Activated T-cell treated with anti-CD3 and anti-CD28 coated beads, Interleukin-2, amount 50 U/mL, for 48 hours (primary cell): ENCODE results near the gene TPX2.

Source experiments
- DNase-seq, 2 experiments: peaks; one replicate each; pipeline ENCODE4 v3.0.0-alpha.2; 2020

TPX2 gene

DNA sequence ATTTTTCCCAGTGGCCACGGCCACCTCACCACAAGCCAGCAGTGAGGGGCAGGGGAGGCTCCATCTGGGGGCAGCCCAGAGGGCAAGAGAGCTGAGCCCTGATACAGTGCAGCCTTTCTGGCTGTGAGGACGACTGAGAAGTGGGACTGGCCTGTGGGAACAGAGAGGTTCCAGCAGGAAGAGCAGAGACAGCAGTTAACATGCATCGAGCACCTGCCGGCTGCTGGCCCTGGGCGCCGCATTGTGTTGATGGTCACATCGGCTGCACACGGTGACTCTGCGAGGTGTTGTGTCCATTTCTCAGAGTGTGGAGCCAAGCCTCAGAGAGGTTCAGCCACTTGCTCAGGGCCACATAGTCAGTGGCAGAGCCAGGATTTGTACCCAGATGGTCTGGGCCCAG, 96.5 kb downstream of the TPX2 start:
- DNase-seq = no peak

DNA sequence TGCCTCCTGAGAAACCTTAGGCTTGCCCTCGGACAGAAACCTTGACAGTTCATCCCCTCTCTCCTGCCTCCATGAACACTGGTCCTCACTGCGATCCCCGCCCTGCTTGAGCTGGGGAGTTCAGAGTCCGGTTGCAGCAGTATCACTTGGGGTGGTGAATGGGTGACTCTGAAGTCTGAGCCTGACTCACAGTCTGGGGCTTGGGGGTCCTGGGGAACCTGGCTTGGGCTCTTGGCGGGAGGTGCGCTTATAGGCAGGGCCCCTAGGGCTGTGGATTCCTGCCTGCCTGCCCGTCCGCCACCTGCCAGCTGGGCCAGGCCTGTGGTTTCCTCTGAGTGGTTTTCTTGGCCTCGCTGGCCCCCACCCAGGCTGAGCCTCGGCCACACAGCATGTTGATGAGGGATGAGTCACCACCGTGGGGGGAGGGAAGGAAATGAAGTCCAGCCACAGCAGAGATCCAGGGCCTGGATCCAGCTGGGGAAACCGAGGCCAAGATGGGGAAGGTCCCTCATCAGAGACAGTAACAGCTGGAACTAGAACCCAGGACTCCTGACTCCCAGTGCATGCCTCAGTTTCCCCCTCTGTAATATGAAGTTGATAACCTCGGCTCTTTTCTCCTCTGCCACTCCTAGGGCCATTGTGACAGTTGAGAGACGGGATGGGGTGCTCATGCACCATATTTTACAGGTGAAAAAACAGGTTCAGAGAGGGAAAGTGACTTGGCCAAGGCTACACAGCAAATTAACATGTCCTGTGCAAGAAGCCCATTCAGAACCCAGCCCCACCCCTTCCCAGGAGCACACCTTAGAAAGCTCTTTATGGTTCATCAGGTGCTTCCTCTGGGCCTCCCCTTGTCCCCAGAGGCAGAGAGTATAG, 97.1 kb downstream of the TPX2 start:
- DNase-seq = peak; percentile 41 to 43

DNA sequence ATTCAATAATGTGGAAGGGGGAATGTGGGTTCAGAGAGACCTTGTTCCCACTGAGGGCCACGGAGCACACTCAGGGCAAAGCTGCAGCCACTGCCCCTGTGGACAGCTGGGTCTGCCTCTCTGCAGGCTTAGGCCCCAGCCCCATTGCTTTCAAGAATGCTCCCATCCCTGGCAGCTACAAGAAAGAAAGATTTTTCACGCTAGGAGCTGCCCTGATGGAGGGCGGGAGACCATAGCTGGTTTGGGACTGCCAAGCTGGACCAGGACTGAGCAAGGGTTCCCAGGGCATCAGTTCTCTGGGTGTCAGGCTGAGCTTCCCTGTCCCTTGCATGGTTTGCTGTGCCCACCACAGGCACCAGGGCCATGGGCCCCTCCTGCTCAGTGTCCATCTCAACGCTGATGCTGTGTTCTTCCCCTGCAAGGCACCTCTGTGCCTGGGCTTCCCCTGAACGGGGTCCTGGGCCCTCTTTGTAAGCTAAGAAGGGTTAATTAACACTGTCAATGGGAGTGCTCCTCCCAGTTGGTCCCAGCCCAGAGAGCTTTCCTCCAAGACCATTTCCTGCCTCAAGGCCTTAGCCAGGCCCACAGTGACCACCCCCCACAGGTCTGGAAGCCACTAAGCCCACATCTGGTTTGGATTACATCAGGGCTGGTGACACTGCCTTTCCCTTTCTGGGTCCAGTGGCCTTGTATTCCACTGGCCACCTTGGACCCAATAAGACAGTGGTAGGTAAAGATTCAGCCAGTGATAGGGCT, 97.9 kb downstream of the TPX2 start:
- DNase-seq = no peak

DNA sequence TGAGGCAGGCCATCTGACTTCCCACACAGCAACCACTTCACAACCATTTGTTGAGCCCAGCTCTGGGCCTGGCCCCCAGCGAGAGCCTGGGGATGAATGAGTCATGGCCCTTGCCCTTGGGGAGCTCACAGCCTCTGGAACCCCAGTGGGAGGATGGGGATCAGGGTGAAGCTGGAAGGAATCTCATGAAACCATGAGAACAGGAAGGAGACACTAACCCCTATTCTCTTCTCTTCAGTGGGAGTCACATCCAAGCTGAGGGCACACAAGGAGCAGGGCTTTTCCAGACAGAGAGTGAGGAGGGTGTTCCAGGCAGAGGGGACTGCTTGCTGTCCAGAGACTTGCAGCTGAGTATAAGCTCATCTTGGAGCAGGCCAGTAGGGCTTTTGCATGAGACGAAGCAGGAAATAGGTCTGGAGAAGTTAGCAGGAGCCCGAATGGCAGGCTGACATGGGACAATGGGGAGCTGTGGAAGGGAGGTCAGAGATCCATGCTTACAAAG, 98.9 kb downstream of the TPX2 start:
- DNase-seq = no peak

DNA sequence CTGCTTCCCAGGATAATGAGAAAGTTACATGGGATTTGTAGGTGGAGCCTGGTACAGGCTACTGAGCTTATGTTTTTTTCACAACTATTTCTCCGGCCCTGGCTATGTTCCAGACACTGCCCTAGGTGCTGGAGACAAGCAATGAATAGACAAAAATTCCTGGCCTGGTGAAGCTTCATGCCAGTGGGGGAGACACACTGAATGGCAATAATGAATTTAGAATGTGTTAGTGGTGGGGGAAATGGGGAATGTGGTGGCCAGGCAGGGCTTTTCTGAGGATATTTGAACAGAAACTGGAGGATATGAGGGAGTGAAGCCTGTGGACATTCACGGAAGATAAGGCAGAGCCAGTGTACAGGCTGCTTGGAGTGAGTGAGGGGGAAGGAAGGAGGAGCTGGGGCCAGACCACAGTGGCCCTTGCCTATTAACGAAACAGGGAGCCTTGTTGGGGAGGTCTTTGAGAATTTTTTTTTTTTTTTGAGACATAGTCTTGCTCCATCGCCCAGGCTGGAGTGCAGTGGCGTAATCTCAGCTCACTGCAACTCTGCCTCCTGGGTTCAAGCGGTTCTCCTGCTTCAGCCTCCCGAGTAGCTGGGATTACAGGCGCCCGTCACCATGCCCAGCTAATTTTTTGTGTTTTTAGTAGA, 99.7 kb downstream of the TPX2 start:
- DNase-seq = no peak

DNA sequence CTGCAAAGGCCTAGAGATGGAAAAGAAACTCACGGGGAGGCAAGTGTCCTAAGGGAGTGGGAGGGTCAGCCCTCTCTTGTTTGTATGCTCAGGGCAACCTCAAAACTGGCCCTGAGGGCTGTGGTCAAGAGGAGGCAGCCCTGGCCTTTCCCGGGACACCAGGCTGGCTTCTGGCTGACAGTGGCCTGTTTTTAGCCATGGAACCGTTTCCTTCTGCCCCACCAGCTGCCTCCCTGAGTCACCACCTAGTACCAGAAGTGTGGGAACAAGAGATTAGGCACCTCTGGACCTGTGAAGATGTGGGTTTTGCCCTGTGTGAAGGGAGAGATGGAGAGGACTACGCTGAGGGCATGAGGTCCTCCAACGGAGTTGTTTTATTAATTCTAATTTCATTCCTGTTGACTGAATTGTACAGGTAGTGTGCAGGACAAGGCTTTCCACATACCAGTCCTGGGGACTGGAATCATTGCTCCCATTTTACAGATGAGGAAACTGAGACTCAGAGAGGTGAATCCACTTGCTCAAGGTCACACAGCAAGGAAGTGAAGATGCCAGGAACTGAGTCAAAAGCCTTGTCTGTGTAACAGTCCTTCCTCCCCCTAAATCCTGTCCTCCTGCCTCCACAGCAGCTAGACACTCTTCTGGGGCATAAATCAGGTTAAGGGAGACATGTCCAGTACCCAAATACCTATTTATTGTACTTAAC, 100.8 kb downstream of the TPX2 start:
- no peak for DNase-seq

DNA sequence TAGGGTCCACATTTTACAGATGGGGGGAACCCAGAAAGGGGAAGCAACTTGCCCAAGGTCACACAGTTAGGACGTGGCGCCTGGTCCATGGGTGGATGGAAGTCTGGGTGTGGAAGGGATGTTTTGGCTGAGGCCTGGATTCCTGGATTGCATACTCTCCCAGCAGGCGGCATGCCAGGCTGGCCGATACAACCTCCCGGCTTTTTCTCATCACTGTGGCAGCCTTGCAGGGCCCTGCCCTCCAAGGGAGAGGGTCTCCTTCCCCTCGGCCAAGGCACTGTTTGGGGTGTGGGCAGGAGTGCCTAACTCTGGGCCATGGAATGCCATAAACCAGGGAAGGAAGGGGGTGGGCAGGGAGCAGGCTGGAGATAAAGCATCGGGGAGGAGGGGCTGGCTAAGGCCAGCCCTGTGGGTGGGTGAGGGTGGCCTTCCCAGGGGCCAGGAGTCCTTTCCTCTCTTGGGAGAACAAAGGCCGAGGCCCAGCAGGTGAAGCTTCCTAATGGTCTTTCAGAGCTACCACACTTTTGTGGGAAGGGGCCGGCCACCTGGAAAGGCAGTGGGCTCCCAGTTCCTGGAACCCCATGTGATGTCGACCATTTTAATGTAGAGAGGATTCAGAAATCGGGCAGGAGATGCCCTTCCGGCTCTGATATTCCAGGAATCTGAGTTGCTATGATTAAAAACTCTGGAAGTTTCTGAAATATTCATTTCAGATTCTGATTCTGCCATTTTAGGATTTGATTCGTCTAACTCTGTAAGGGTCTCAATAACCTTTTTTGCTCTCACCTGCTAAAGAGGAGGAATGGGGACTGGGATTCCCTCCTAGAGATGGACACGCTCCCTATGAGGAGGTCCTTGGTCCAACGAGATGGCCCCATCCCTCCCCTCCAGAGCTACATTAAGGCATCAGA, 102.1 kb downstream of the TPX2 start:
- no peak for DNase-seq

DNA sequence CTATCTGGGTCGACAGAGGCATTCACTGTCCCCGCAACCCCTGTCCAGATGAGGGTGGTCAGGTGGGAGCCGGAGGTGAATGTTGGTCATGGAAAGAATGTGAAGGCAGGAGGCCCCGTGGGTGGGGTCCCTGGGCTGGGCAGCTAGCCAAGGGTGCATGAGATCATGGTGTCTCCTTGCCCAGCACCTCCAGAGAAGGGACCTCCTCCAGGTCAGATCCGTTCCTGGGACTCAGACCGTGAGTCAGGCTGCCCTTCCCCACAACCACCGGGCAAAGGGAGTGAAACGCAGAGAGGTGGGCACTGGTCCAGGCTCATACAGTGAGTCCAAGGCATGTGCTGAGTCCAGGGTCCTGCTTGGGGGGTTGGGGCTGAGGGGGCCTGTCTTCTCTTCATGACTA, 102.8 kb downstream of the TPX2 start:
- DNase-seq = no peak

DNA sequence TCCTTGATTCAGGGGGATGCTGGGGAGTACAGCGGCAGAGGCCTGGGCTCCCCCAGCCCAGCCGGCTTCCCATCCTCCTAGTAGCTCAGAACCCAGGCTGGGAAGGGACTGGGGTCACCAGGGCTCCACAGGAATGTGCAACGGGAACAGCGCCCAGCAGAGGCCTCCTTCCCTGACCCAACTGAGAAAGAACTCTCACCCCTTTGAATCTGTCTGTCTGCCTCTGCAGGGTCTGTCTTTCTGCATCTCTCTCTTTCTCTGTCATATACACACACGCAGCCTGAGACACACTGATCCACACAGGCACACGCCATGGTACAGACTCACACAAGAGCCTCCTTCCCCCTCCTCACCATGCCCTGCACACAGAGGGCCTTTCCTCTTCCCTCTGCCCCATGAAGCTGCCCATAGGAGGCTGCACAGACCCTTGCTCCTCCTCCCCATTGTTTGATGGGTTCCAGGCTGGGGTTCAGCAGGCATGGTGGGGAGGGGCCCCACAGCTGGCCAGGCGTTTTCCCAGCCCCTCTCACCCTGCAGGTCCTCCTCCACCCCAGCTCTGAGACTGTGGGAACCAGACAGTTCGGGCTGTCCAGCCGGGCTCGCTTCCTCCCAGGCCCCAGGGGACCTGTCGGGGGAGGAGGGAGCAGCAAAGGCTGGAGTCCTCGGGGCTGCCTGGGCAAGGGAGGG, 103.5 kb downstream of the TPX2 start:
- no peak for DNase-seq

DNA sequence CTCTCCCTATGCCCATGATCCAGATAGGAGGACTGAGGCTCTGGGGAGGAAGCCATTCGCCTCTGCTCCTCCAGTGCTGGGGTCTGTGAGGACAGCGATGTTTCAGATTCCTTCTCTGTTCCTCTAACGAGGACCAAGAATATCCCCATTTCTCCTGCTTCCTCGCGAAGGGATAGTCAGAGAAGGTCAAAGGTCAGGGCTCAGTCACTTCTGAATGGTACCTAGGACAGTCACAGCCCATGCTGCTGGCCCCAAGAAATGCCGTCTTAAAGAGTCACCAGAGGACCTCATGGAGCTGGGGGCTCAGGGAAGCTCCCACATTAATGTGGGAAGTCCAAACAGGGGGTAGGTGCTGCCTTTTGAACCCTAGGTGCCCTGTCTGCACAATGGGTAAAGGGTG, 104.2 kb downstream of the TPX2 start:
- no peak for DNase-seq

DNA sequence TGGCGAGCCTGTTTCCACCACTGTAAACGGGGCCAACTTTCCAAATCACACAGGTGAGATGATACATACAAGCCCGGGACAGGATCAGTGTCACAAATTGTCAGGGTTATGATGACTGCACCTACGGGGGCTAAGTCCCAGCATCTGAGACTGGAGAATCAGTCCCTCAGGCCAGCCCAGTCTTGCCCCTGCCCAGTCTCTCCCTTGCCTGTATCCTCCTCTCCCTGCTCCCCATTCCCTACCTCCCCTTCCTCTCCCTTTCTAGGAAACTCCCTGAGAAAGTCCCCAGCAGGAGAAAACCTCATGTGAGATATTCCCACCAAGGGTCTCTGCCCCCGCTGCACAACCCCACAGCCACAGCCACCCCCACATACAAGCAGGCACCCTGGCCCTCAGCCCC, 104.8 kb downstream of the TPX2 start:
- no peak for DNase-seq

DNA sequence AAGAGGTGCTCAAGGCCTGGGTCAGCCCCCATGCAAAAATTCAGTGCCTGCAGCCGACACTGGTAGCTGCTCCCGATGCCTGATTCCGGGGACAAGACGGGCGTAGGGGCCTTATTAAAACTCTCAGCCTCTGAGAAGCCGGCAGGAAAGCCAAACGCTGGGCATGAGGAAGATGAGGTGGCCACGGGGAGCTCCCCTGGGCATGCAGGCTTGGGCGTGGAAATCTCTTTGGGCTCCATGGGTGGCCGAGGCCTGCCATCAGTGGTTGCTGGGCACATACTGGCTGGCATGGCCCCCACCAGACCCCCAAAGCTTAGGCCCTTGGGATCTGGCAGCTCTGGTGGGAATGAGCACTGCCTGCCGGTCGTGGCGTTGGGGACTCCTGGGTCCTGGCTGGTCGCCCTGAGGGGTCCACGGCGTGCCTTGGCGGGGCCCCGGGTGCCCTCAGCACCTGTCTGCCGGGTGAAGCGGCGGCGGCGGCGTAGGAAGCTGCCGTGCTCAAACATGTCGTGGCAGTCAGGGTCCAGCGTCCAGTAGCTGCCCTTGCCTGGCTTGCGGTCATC, 105.7 kb downstream of the TPX2 start:
- DNase-seq = no peak

DNA sequence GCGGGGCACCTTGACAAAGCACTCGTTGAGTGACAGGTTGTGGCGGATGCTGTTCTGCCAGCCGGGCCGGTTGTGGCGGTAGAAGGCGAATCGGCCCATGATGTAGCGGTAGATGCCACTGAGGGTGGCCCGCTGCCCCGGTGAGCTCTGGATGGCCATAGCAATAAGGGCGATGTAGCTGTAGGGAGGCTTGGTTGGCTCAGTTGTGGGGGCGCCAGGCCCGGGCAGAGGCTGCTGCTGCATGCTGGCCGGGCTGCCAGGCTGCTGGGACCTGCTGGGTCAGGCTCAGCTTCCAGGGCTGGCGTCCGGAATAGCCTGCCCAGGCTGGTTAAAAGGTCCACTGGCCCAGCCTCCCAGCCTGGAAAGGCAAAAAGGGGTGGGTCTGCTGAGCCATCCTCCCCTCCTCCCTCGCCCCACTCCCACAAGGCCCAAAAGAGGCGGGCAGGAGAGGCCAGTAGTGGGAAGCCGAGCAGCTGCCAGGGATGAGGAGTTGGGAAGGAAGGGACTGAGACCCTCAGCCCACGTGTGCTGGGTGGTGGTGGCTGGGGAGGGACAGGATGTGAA, 106.3 kb downstream of the TPX2 start, which contains the start of gene FOXS1:
Gene FOXS1, minus strand, starts transcription at position 305 of the 564 bp plus-strand sequence. Its CDS starts 62 bp downstream, at position 243.
- no peak for DNase-seq

DNA sequence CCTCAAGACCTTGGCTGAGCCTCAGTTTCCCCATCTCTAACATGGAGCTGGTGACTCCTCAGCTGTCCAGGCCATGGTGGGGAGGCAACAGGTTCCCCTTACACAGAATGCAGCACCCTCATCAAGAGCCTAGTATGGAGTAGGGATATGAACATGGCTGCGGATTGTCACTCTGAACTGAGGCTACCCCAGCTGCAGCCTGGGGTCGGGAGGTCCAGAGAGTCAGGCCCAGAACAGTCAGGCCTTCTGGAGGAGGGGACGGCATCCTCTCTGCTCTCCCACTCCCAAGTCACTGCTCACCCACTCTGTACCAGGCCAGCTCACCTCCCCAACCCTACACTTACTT, 107.7 kb downstream of the TPX2 start:
- no peak for DNase-seq

DNA sequence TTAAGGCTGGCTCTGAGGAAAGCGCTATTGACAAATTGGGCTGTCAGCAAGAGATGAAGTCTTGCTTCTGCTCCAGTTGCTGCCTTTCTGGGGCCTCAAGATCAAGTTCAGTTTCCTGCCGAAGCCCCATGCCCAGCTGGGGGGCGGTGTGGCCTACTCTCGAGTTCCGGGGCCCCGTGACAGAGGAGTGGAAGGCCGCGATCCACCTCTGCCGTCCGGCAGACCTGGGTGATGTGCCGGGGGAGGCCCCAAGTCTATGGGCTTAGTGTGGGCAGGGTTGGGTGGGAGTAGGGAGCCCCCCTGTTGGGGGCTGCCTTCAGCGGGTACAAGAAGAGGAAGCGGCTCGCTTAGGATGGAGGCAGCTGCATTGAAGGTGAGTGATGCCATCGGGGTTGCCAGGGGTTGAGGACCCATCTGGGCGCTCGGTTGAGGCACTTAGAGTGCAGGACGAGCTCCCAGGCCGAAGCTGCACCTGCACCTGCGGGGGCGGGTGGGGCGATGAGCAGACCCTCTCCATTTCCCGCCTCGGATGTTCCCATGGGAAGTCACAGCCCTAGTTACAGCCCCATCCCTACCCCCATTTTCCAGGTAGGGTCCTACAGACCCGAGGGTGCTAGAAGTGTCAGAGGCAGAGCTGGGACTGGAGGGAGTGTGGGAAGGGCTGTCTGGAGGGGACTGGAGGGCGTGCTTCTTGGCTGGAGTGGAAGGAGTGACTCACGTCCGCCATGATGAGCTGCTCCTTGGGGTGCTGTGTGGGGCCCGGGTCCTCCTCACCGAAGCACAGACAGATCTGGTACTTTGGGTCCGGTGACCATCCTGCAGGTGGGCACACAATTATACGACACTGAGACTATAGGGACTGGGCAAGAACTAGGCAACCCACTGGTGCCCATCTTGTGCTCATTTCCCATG, 109.3 kb downstream of the TPX2 start:
- DNase-seq = no peak

DNA sequence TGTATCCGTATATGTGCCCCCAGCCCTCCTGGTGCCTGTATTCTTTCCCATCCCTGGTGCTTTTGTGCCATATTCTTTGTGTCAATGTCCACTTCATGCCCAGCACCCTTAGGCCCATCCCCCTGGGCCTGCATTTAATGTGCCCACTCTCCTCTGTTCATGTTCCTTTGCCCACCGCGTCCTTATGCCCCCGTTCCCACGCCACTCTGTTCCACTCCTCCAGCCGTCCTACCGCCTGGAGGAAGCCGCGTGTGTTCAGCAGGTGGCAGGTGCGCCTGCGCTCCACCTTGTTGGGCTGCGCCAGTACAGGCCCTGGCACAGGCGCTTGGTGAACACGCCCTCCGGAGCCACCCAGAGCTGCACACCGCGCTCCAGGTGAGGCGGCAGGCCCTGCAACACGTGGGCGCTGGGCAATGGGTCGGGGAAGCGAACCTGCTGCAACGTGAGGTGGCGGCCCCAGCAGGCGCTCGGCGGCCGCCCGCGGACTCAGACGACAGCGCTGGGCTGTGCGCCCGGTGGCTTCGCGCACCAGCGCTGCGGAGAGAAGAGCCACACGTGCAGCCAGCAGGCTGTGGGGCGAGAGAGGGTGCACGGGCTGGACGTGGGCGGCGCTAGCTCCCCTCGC, 110.3 kb downstream of the TPX2 start:
- no peak for DNase-seq
